ENCODE data around the gene IL24.

The IL24 gene

GRCh38 chr1:206952171-206952570, 54.9 kb downstream of the IL24 start:
- no peak for DNase-seq

GRCh38 chr1:206953126-206953525, 55.9 kb downstream of the IL24 start:
- DNase-seq: no peak

GRCh38 chr1:206953626-206954025, 56.4 kb downstream of the IL24 start:
- DNase-seq: no peak
